ENCODE measurements around the gene DAPK1.
"Not testable (repeated sequence)": the region's sequence is repeated elsewhere in the genome, so short reads cannot be mapped to it uniquely, and the experiment has no call there.

DNA sequence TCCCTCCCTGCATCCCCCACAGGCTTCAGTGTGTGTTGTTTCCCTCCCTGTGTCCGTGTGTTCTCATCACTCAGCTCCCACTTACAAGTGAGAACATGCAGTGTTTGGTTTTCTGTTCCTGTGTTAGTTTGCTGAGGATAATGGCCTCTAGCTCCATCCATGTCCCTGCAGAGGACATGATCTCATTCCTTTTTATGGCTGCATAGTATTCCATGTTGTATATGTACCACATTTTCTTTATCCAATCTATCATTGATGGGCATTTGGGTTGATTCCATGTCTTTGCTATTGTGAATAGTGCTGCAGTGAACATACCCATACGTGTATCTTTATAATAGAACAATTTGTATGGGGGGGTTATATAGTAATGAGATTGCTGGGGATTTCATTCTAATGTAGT, 51.4 kb downstream of the DAPK1 start:
- not testable (repeated sequence) for TF ChIP-seq CTCF, POLR2A (IDR thresholded peaks at IDR 0.05)
